HCT116 (cell line): Measurements from ENCODE around the gene AHI1. TPM values are rescaled to one million over a fixed set of nuclear protein-coding genes. Genes with fewer than 3 reads are reported as not detected.

Experiments used
- ATAC-seq: fragments of 200-7000 bp; cut with Tn5 transposase; 2 replicates; pipeline ENCODE4 v1.9.1; 2020; ENCODE audit warnings: mild to moderate bottlenecking, moderate library complexity
- BruUV-seq: library from RNA; stranded (reverse); fragments of 400-500 nt; replicated peaks from 2 replicates; lab custom pipeline; 2021; lab: Mats Ljungman, UMichigan
- CTCF ChIA-PET: fragments of 300-600 bp; sonication (Branson Sonifier 250); formaldehyde crosslinking; loops from one replicate; lab custom pipeline; 2021; ENCODE audit warnings: antibody characterized with exemption; lab: Charles Lee
- POLR2A ChIA-PET: fragments of 300-600, 350-600 bp; sonication (Branson Sonifier 250); formaldehyde crosslinking; loops from one replicate; lab custom pipeline; 2021; ENCODE audit warnings: antibody characterized with exemption; lab: Charles Lee
- RAD21 ChIA-PET, 2 experiments: fragments of 300-600 bp; sonication (Branson Sonifier 250); formaldehyde crosslinking; loops; one replicate each; lab custom pipeline; 2023; ENCODE audit warnings: low total read pairs in 2 of 2; ENCODE audit not compliant: uncharacterized antibody in 2 of 2, unreplicated experiment in 2 of 2, low non-redundant PET in 1 of 2; lab: Charles Lee
- DNase-seq: peaks from one replicate; pipeline ENCODE4 v3.0.0-alpha.2; 2010; ENCODE audit warnings: low read depth, low spot score
- H2AFZ ChIP-seq: fragments of 200-600 bp; shearing (Covaris generic), sonication (generic); 2 replicates; pipeline ENCODE4 v1.6.1; 2017; ENCODE audit warnings: low read depth, mixed run types, mixed read lengths, antibody characterized with exemption, low read length; ENCODE audit not compliant: poor library complexity, severe bottlenecking
- H3K27ac ChIP-seq: 2 replicates; pipeline ENCODE4 v1.5.1; 2012; ENCODE audit warnings: low read depth, low read length
- H3K27me3 ChIP-seq: fragments of 200-600 bp; sonication (generic); 2 replicates; pipeline ENCODE4 v1.6.1; 2016; ENCODE audit warnings: mixed run types, low read length, mixed read lengths; ENCODE audit not compliant: insufficient read depth
- H3K36me3 ChIP-seq, 2 experiments: fragments of 200-500 bp in 1 of 2; fragments of 200-600 bp in 1 of 2; sonication (Bioruptor generic) in 1 of 2; sonication (generic) in 1 of 2; 2 replicates each; pipeline versions ENCODE4 v1.5.1 to v1.6.1; 2014 to 2016; ENCODE audit warnings: low read length in 2 of 2, inconsistent platforms in 1 of 2, mixed read lengths in 1 of 2, mixed run types in 1 of 2; ENCODE audit not compliant: insufficient read depth in 2 of 2, control insufficient read depth in 1 of 2
- H3K4me1 ChIP-seq, 2 experiments: fragments of 200-600 bp in 1 of 2; sonication (generic) in 1 of 2; 2 replicates each; pipeline versions ENCODE4 v1.5.1 to v1.6.1; 2012 to 2017; ENCODE audit warnings: low read length in 2 of 2, inconsistent platforms in 1 of 2, mild to moderate bottlenecking in 1 of 2, mixed read lengths in 1 of 2, mixed run types in 1 of 2, moderate library complexity in 1 of 2; ENCODE audit not compliant: insufficient read depth in 2 of 2, control insufficient read depth in 1 of 2
- H3K4me2 ChIP-seq: fragments of 200-600 bp; sonication (generic); 2 replicates; pipeline ENCODE4 v1.6.1; 2017; ENCODE audit warnings: mixed run types, low read length, mixed read lengths
- H3K4me3 ChIP-seq, 2 experiments: fragments of 200-600 bp in 1 of 2; sonication (generic) in 1 of 2; replicated peaks in 1 of 2; 2 replicates each; pipeline ENCODE4 v1.5.1; 2011 to 2016; ENCODE audit warnings: low read length in 2 of 2, control low read depth in 1 of 2, low read depth in 1 of 2, mild to moderate bottlenecking in 1 of 2, mixed read lengths in 1 of 2, mixed run types in 1 of 2
- H3K79me2 ChIP-seq: fragments of 200-600 bp; sonication (generic); 2 replicates; pipeline ENCODE4 v1.6.1; 2017; ENCODE audit warnings: mild to moderate bottlenecking, mixed run types, low read length, moderate library complexity, mixed read lengths; ENCODE audit not compliant: insufficient read depth
- H3K9ac ChIP-seq: fragments of 200-600 bp; sonication (generic); 2 replicates; pipeline ENCODE4 v1.6.1; 2016; ENCODE audit warnings: low read length, mixed read lengths
- H3K9me2 ChIP-seq: fragments of 200-600 bp; sonication (generic), shearing (Covaris generic); 2 replicates; pipeline ENCODE4 v1.6.1; 2017; ENCODE audit warnings: mixed run types, mild to moderate bottlenecking, moderate library complexity; ENCODE audit not compliant: insufficient read depth
- H3K9me3 ChIP-seq, 2 experiments: fragments of 200-500 bp in 1 of 2; fragments of 200-600 bp in 1 of 2; sonication (Bioruptor generic) in 1 of 2; sonication (generic) in 1 of 2; 2 replicates each; pipeline ENCODE4 v1.6.1; 2014 to 2017; ENCODE audit warnings: low read length in 2 of 2, mixed read lengths in 2 of 2, inconsistent platforms in 1 of 2, low read depth in 1 of 2, mild to moderate bottlenecking in 1 of 2, mixed run types in 1 of 2, moderate library complexity in 1 of 2; ENCODE audit not compliant: control insufficient read depth in 1 of 2, insufficient read depth in 1 of 2
- H4K20me1 ChIP-seq: fragments of 200-600 bp; sonication (generic), shearing (Covaris generic); 2 replicates; pipeline ENCODE4 v1.6.1; 2017; ENCODE audit warnings: mixed run types, mild to moderate bottlenecking, moderate library complexity; ENCODE audit not compliant: insufficient read depth
- CEBPB ChIP-seq: IDR thresholded peaks from 2 replicates; pipeline ENCODE4 v1.6.1; 2012; ENCODE audit warnings: low read depth
- CTCF ChIP-seq, 3 experiments: fragments of 200-600 bp in 1 of 3; sonication (generic) in 1 of 3; IDR thresholded peaks in 2 of 3; conservative IDR thresholded peaks in 1 of 3; 2 replicates each; pipeline ENCODE4 v1.5.1; 2012 to 2017; ENCODE audit warnings: low read depth in 2 of 3, low read length in 2 of 3, antibody characterized with exemption in 1 of 3, borderline replicate concordance in 1 of 3, control low read depth in 1 of 3, mild to moderate bottlenecking in 1 of 3, mixed read lengths in 1 of 3, mixed run types in 1 of 3, moderate library complexity in 1 of 3; ENCODE audit not compliant: insufficient read depth in 1 of 3
- EGR1 ChIP-seq: IDR thresholded peaks from 2 replicates; pipeline ENCODE4 v1.6.1; 2012; ENCODE audit warnings: low read depth
- EZH2 ChIP-seq: fragments of 200-600 bp; sonication (generic); IDR thresholded peaks from 2 replicates; pipeline ENCODE4 v1.6.1; 2017; ENCODE audit warnings: antibody characterized with exemption, mixed run types
- EZH2phosphoT487 ChIP-seq: fragments of 200-600 bp; IDR thresholded peaks from 2 replicates; pipeline ENCODE4 v1.6.1; 2018; ENCODE audit warnings: antibody characterized with exemption, borderline replicate concordance
- JUND ChIP-seq: IDR thresholded peaks from 2 replicates; pipeline ENCODE4 v1.6.1; 2012
- POLR2AphosphoS5 ChIP-seq: IDR thresholded peaks from 2 replicates; pipeline ENCODE4 v1.6.1; 2011; ENCODE audit warnings: mild to moderate bottlenecking, low read depth, low read length, moderate library complexity
- SIN3A ChIP-seq: IDR thresholded peaks from 2 replicates; pipeline ENCODE4 v1.6.1; 2012; ENCODE audit warnings: low read depth
- SP1 ChIP-seq: IDR thresholded peaks from 2 replicates; pipeline ENCODE4 v1.6.1; 2012; ENCODE audit warnings: low read depth
- SRF ChIP-seq: IDR thresholded peaks from 2 replicates; pipeline ENCODE4 v1.6.1; 2012; ENCODE audit warnings: low read depth
- TCF7L2 ChIP-seq: IDR thresholded peaks from 2 replicates; pipeline ENCODE4 v1.7.0; 2011; ENCODE audit warnings: borderline replicate concordance, inconsistent platforms; ENCODE audit not compliant: insufficient read depth, insufficient read length; ENCODE audit errors: extremely low read depth
- ZBTB33 ChIP-seq: IDR thresholded peaks from 2 replicates; pipeline ENCODE4 v1.6.1; 2011; ENCODE audit warnings: mild to moderate bottlenecking, low read length, moderate library complexity; ENCODE audit not compliant: insufficient replicate concordance; ENCODE audit errors: extremely low read depth
- ZFX ChIP-seq: fragments of 450-650 bp; IDR thresholded peaks from 2 replicates; pipeline ENCODE4 v1.6.1; 2017
- ZNF274 ChIP-seq: fragments of 200-500 bp; sonication (Bioruptor generic); IDR thresholded peaks from 2 replicates; pipeline ENCODE4 v1.6.1; 2014; ENCODE audit warnings: mild to moderate bottlenecking, low read depth, low read length, inconsistent platforms
- intact Hi-C: fragments of 100-400 bp; cut with micrococcal nuclease; formaldehyde crosslinking; loops from 2 replicates; pipeline ENCODE4 v1.10.0; 2022
- total RNA-seq: library from RNA; stranded (reverse); gene quantifications from one replicate; pipeline ENCODE4 v1.2.1, GENCODE V29; 2021; ENCODE audit not compliant: unreplicated experiment
- TF ChIP-seq, protein P1 (sequence below): IDR thresholded peaks from 2 replicates; pipeline ENCODE4 v1.6.1; 2012
- TF ChIP-seq, protein P2 (sequence below): IDR thresholded peaks from 2 replicates; pipeline ENCODE4 v1.6.1; 2012; ENCODE audit warnings: low read depth

AHI1 gene
- total RNA-seq, 1 experiment from 2014 or later = 29.6 TPM

GRCh38 chr6:135490381-135490780, 7.2 kb downstream of the AHI1 start:
- Histone ChIP-seq H3K79me2 (peaks cover 27% of the 10 kb centered on the region), H3K27ac (no peak overlapping the region), H3K4me1 (peaks cover 3 to 8% of the 10 kb centered on the region in 2 experiments), H2AFZ (no peak overlapping the region), H3K9me2 (no peaks in the 10 kb centered on the region), H3K4me2 (no peak overlapping the region), H3K9me3 (no peaks in the 10 kb centered on the region), H3K4me3 (no peak overlapping the region), H3K36me3 (peaks cover 5 to 44% of the 10 kb centered on the region in 2 experiments; a peak in 3 of 4 replicates), H3K9ac (no peak overlapping the region), H3K27me3 (no peaks in the 10 kb centered on the region), H4K20me1 (no peaks in the 10 kb centered on the region)
- intact Hi-C loops = loop anchor here (10.0 kb wide), 1 partner anchor 794 kb away; the partner anchor contains the start of gene BCLAF1
- POLR2A ChIA-PET = no interaction called here
- DNase-seq (no peak), ATAC-seq (no peak)
- TF ChIP-seq, protein P1, sequence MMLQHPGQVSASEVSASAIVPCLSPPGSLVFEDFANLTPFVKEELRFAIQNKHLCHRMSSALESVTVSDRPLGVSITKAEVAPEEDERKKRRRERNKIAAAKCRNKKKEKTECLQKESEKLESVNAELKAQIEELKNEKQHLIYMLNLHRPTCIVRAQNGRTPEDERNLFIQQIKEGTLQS = no peak
- TF ChIP-seq TCF7L2 = no peak
- TF ChIP-seq, protein P2, sequence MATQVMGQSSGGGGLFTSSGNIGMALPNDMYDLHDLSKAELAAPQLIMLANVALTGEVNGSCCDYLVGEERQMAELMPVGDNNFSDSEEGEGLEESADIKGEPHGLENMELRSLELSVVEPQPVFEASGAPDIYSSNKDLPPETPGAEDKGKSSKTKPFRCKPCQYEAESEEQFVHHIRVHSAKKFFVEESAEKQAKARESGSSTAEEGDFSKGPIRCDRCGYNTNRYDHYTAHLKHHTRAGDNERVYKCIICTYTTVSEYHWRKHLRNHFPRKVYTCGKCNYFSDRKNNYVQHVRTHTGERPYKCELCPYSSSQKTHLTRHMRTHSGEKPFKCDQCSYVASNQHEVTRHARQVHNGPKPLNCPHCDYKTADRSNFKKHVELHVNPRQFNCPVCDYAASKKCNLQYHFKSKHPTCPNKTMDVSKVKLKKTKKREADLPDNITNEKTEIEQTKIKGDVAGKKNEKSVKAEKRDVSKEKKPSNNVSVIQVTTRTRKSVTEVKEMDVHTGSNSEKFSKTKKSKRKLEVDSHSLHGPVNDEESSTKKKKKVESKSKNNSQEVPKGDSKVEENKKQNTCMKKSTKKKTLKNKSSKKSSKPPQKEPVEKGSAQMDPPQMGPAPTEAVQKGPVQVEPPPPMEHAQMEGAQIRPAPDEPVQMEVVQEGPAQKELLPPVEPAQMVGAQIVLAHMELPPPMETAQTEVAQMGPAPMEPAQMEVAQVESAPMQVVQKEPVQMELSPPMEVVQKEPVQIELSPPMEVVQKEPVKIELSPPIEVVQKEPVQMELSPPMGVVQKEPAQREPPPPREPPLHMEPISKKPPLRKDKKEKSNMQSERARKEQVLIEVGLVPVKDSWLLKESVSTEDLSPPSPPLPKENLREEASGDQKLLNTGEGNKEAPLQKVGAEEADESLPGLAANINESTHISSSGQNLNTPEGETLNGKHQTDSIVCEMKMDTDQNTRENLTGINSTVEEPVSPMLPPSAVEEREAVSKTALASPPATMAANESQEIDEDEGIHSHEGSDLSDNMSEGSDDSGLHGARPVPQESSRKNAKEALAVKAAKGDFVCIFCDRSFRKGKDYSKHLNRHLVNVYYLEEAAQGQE = no peak
- no peak for TF ChIP-seq EZH2phosphoT487
- TF ChIP-seq JUND = no peak
- no peak for TF ChIP-seq ZBTB33
- no peak for TF ChIP-seq SP1
- no peak for TF ChIP-seq ZFX
- no peak for TF ChIP-seq POLR2AphosphoS5
- no peak for TF ChIP-seq SIN3A
- no peak for TF ChIP-seq EGR1
- no peak for TF ChIP-seq CEBPB
- no peak for TF ChIP-seq CTCF (IDR thresholded peaks at IDR 0.05 in 2 of 3, conservative IDR thresholded peaks at IDR 0.05 in 1 of 3; ENCODE audit: borderline replicate concordance in 1 of 3, insufficient read depth in 1 of 3, low read depth in 2 of 3, low read length in 2 of 3)
- TF ChIP-seq EZH2 = no peak
- TF ChIP-seq SRF = no peak
- TF ChIP-seq ZNF274 = no peak
- no TSS peak for BruUV-seq
- RAD21 ChIA-PET = no interaction called here
- CTCF ChIA-PET = no interaction called here
